GM08714 (cell line): ENCODE measurements around the gene NFE2L3.
"Not testable (repeated sequence)": the region's sequence is repeated elsewhere in the genome, so short reads cannot be mapped to it uniquely, and the experiment has no call there.

ENCODE experiments used
- H3K4me3 ChIP-seq: fragments of 200-500 bp; sonication (Bioruptor generic); 2 replicates; pipeline ENCODE4 v1.5.1; 2014; ENCODE audit warnings: mild to moderate bottlenecking, low read length, inconsistent platforms
- ZNF274 ChIP-seq: IDR thresholded peaks from 2 replicates; pipeline ENCODE4 v1.6.1; 2012; ENCODE audit warnings: mild to moderate bottlenecking, low read depth, low read length

Gene NFE2L3

DNA sequence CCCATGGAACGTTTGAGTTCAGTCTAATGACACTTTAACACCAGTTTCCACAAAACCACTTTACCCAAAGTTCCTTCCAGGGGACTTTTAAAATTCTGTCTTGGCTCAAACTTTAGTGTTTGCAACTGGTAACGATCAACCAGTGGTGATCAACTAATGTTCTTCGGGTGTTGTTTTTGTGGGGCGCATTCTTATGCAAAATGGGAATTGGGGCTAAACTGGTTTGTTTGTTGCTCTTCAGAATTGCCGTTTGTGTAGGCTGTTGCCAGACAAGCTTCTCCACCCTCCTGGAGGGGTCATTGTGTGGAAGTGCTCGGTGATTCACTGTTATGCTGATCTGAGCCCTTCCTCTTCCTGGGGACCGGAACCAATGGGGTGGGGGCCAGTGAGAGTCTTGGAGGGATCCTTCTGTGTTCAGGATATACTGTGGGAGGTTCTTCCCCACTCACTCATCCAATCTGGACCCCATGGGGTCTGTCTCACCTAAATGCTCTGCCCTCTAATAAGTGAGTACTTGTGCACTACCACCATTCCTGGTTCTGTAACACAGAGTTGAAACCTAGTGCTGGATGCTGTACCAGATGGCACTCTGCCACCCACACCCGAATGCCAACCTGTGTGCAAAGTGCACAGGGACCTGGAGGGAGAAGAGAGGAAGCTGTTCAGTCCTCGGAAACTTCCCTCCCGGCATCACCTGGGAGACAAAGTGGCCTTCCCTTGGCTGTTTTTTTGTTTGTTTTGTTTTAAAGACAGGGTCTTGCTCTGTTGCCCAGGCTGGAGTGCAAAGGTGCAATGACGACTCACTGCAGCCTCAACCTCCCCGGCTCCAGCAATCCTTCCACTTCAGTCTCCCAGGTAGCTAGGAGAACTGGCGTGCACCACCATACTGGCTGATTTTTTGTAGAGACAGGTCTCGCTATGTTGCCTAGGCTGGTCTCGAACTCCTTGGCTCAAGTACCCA lies 2.1 kb downstream of the NFE2L3 start:
- no peak for TF ChIP-seq ZNF274
- peak overlapping the region; percentile 97 for H3K4me3 ChIP-seq

DNA sequence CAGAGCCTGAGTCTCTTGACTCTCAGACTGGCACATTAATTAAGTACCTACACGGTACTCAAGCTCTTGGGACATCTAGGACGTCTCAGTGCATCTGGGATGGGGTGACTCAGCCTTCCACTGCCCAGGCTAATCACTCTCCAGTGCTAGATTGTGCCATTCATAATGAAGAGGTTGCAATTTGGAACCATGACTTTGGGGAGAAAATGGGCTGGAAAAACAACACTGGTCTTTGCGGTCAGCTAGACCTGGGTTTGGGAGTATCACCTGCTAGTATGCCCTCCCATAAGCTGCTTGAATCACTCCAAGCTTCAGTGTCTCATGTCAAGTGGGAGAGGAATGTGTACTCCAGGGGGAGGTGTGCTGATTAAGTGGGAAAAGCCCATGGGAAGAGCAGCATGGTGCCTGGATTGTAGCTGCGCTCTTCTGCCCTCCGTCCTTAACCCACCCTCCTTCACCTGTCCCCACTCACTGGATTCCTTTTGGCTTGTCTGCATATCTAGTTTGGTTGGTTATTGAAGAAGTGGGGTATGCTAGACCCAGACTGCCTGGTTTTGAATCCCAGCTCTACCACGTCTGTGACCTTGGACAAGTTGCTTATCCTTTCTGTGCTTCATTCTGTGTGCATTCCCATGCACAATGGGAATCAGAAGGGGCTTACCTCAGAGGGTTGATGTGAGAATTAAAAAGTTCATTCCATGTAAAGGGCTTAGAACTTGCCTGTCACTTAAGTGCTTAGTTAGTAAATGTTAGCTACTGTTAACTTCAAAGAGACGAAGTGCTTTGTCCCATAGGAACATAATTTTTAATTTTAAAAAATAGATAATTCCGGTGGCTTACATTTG lies 3.8 kb downstream of the NFE2L3 start:
- no peak overlapping the region for H3K4me3 ChIP-seq
- no peak for TF ChIP-seq ZNF274

DNA sequence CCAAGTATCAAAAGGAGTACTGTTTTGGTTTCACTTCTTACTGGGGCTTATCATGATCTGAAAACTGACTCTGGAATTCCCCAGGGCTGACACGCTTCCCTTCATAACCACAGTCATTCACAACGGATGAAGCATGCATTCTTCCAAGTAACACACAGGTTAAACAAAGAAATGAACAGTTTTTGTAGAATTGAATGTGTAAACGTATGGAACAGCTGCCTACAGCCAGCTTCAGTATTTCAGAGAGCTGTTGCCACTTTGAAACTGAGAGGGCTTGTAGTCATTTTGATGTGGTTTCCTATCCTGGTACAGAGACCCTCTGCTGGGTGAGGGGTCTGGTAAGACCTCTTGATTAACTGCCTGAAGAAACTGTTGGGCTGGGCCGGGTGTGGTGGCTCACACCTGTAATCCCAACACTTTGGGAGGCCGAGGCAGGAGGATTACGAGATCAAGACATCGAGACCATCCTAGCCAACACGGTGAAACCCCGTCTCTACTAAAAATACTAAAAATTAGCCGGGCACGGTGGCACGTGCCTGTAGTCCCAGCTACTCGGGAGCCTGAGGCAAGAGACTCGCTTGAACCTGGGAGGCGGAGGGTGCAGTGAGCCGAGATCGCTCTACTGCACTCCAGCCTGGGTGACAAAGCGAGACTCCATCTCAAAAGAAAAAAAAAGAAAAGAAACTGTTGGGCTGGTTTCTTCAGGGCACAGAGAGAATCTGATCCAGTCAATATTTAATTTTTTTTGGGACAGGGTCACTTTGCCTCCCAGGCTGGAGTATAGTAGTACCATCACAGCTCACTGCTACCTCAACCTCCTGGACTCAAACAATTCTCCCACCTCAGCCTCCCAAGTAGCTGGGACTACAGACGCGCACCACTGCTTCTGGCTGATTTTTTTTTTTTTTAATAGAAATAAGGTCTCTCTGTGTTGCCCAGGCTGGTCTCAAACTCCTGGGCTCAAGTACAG lies 4.7 kb downstream of the NFE2L3 start:
- TF ChIP-seq ZNF274, result no peak
- H3K4me3 ChIP-seq, result peak overlapping the region; percentile 55; the same call in 1 of the 2 replicates

DNA sequence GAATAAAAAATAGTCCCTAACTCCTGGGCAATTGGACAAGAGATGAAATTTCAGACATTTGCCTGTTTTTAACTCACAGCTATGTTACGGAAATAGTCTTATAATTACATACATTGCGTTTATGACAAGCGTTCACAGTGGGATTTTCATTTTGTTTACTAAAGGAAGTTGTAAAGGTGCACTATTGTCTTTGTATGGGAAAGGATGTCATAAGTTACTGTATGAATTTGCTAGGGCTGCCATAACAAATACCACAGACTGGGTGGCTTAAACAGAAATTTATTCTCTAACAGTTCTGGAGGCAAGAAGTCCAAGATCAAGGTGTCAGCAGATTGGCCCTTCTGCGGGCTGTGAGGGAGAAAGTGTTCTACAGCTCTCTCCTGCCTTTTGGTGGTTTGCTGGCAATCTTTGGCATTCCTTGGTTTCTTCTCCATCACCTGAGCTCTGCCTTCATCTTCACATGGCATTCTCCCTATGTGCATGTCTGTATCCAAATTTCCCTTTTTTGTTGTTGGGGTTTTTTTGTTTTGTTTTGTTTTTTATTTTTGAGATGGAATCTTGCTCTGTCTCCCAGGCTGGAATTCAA lies 5.6 kb downstream of the NFE2L3 start:
- H3K4me3 ChIP-seq, result peak overlapping the region; percentile 33; the same call in 1 of the 2 replicates
- TF ChIP-seq ZNF274, result no peak

DNA sequence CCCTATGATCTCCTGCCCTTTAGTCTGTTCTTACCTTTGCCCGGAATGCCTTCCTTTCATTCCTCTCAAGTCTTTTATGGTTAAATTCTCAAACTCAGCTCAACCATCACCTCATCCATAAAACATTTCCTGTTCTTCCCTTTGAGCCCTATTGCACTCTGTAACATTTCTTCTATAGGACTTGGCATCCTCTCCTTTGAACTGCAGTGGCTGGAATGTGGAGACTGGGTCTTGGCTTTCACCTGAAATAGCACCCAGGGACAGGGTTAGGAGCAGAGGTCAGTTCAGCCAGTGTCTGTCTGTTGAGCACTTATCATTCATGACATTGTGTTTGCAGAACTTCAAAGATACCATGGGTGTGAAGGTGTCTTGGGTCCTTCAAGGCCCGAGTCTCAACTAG lies 7.2 kb downstream of the NFE2L3 start:
- no peak overlapping the region; the same call in 1 of the 2 replicates for H3K4me3 ChIP-seq
- TF ChIP-seq ZNF274, result no peak

DNA sequence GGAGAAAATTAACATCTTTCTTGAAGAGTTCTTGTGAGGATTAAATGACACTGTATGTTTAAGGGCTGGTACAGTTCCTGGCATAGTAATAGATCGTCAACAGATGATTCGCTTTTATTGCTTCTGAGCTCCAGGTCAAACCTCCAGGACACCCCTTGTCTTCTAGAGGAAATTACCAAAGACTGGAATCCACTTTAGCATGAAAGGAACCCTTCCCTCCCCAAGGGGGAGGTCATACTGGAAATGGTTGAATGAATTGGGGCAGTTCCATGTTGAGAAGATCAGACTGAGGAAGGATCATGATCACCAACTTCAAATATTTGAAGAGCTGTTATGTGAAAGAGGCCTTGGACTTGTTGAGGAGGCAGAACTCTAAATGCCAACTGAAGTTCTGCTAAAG lies 8.9 kb downstream of the NFE2L3 start:
- no peak overlapping the region for H3K4me3 ChIP-seq
- no peak for TF ChIP-seq ZNF274

DNA sequence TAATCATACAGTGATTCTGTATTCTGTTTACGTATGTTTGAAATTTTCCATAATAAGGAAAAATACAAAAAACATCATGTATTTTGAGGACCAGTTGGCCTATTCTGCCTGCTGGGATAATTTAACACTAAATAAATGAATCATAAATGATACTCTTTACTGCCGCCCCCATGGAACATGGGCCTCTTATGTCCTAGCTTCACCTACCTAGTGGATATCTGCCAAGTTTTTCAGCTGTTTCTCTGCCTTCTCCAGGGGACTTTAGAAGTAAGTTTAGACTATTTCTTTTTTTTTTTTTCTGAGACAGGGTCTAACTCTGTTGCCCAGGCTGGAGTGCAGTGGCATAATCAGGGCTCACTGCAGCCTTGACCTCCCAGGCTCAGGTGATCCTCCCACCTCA lies 10.4 kb downstream of the NFE2L3 start:
- no peak for TF ChIP-seq ZNF274
- H3K4me3 ChIP-seq, result no peak overlapping the region

DNA sequence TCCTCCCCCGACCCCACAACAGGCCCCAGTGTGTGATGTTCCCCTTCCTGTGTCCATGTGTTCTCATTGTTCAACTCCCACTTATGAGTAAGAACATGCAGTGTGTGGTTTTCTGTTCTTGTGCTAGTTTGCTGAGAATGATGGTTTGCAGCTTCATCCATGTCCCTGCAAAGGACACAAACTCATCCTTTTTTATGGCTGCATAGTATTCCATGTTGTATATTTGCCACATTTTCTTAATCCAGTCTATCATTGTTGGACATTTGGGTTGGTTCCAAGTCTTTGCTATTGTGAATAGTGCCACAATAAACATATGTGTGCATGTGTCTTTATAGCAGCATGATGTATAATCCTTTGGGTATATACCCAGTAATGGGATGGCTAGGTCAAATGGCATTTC lies 11.8 kb downstream of the NFE2L3 start:
- H3K4me3 ChIP-seq, result not testable (repeated sequence)

DNA sequence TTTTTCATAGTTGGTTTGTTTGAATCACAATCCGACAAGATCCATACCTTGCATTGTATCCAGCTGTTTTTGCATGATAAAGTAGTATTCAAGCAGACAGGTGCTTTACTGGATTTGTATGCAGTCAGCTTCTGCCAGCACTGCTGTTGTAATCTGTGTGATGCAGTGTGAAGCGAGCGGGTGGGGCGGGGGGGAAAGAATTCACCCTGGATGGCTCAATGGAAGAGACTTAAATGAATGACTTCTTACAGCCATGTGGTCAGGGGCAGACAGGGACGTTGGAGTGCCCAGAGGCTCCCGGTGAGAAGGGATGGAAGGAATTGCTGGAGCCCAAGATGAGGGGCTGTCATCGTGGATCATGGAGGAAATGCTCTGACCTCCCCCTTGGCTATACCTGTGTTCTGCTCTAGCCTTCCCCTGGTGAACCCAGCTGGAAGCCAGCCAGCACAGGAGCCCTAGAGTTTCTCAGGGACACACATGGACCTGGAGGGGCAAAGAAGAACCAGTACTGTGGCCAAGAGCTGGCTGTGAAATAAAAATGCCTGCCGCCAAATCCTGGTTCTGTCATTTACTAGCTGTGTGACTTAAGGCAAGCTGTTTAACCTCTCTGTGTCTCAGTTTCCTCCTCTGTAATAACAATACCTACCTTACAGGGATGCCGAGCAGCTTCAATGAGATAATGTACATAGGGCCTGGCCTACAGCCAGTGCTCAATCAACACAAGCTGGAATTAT lies 14.1 kb downstream of the NFE2L3 start:
- no peak for TF ChIP-seq ZNF274
- no peak overlapping the region; the same call in 1 of the 2 replicates for H3K4me3 ChIP-seq

DNA sequence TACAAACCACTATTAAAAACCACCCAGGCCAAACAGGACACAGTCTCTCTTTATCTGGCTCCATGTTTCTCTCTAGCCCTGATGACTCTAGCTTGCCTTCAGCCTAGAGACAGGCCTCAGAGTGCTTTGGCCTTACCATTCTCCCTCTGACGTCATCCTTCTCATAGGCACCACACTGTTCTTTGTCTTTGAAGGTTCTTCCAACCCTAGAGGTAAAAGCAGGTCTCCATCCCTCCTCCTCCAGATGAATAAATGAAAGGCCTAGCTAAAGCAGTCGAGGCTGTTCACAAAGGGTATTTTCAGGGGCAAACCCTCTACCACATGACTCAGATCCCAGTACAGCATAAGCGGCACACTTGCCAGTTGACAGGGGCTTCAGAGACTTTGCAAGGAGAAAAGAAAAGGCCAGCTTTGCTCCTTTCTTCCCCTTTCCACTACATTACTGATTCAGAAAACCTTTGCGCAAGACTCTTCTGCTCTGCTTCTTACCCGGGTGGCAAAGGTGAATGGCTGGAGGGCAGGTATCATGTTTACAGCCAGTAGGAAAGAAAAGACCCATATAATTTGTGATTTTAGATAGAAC lies 14.8 kb downstream of the NFE2L3 start:
- peak overlapping the region; percentile 57; the same call in 1 of the 2 replicates for H3K4me3 ChIP-seq
- no peak for TF ChIP-seq ZNF274

DNA sequence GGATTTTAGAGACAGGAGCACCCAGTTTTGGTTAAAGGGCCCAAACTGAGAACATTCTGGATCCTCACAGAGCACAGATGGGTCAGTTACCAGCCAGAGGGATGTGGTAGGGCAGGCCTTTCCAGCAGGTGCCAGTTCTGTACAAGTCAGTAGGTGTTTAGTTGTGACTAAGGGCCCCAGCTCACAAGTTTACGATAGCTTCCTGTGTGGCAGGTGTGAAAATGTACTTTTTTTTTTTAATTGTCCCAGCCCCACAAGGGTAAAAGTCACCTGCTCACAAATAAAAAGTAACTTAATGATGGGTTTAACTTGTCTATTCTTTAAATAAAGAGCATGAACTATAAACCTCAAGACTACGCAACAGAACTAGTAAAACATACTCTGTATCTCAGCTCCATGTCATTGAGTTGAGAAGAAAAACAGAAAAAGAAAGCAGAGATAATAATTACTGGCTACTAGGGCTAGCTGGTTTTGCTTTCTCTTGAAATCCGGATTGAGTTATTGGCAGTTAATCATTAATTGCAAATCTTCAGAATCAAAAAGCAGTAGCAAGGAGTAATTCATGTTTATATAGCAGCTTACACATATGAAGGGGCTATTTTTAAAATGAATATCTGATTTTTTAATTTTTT lies 15.4 kb downstream of the NFE2L3 start:
- peak overlapping the region; percentile 57; the same call in 1 of the 2 replicates for H3K4me3 ChIP-seq
- no peak for TF ChIP-seq ZNF274

DNA sequence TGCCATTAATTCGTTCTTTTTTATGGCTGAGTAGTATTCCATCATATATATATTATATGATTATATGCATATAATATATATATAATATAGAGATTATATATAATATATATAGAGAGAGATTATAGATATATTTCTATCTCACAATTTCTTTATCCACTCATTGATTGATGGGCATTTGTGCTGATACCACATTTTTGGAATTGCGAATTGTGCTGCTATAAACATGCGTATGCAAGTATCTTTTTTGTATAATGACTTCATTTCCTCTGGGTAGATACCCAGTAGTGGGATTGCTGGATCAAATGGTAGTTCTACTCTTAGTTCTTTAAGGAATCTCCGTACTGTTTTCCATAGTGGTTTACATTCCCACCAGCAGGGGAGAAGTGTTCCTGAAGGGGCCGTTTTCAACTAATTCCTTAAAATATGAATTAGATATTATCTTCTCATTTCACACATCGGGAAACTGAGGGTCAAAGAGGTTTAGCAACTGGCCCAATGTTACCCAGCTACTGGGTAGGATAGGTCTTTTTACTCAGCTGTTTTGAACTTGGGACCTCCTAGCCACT lies 16.5 kb downstream of the NFE2L3 start:
- H3K4me3 ChIP-seq, result no peak overlapping the region
- no peak for TF ChIP-seq ZNF274
